OCI-LY3 (cell line): ENCODE measurements around the gene PPP2R2D.

Source experiments
- CTCF ChIP-seq: fragments of 200-600, 300-600 bp; sonication (generic); IDR thresholded peaks from 2 replicates; pipeline ENCODE4 v1.5.1; 2014; ENCODE audit warnings: antibody characterized with exemption, low read length, low read depth
- EZH2phosphoT487 ChIP-seq: fragments of 200-600 bp; shearing (Covaris generic); IDR thresholded peaks from 2 replicates; pipeline ENCODE4 v1.6.1; 2018; ENCODE audit warnings: antibody characterized with exemption, mixed run types, low read depth

GRCh38 chr10:131933016-131933695, 32.3 kb downstream of the PPP2R2D start:
- TF ChIP-seq CTCF = no peak
- TF ChIP-seq EZH2phosphoT487 = no peak
